ENCODE data around the gene NSF. TPM values are rescaled to one million over a fixed set of nuclear protein-coding genes. Genes with fewer than 3 reads are reported as not detected.

NSF gene
- total and polyA plus RNA-seq, 2 donors (not counting 3 experiments of a cell fraction or from before 2014, with no cell fraction given), result 18.5 to 43.7 TPM

GRCh38 chr17:46742565-46743270 lies 152.2 kb downstream of the NSF start:
- ChIA-PET CTCF (interaction anchor here (1.3 kb wide), 1 partner anchor 16 kb away, joined by 3 read pairs; no protein-coding TSS in a partner anchor), POLR2A (no interaction called here)
- TF ChIP-seq FOS (IDR thresholded peaks at IDR 0.05; ENCODE audit: borderline replicate concordance, insufficient read depth, low read length) (peak; percentile 78), POLR2A (IDR thresholded peaks at IDR 0.05; ENCODE audit: low read depth, low read length) (no peak)
- Histone ChIP-seq H3K9me1 (replicated peaks; ENCODE audit: control insufficient read depth, extremely low read depth, insufficient read depth, low read length) (no peaks in the 10 kb centered on the region), H4K20me1 (replicated peaks; ENCODE audit: control insufficient read depth, extremely low read depth, insufficient read depth, low read length) (no peaks in the 10 kb centered on the region), H3K4me2 (ENCODE audit: insufficient read depth, low read length) (no peak overlapping the region), H3K9ac (replicated peaks; ENCODE audit: extremely low read depth, insufficient read depth, low read length) (no peak overlapping the region), H3K27me3 (ENCODE audit: control insufficient read depth in 2 of 2, insufficient read depth in 2 of 2, low read length in 2 of 2) (no peaks in the 10 kb centered on the region), H3K4me1 (ENCODE audit: control insufficient read depth, extremely low read depth, insufficient read depth, low read length) (peaks cover 16% of the 10 kb centered on the region), H3K9me3 (replicated peaks; ENCODE audit: control insufficient read depth, insufficient read depth, low read length) (no peaks in the 10 kb centered on the region), H3K36me3 (ENCODE audit: control insufficient read depth in 2 of 2, extremely low read depth in 1 of 2, insufficient read depth in 2 of 2, low read length in 2 of 2) (no peaks in the 10 kb centered on the region), H2AFZ (ENCODE audit: low read depth, low read length) (no peak overlapping the region), H3K4me3 (replicated peaks in 1 of 3; ENCODE audit: insufficient read depth in 1 of 3, low read depth in 1 of 3, low read length in 3 of 3) (no peak overlapping the region), H3K79me2 (ENCODE audit: control insufficient read depth, insufficient read depth, low read length) (no peaks in the 10 kb centered on the region), H3K27ac (ENCODE audit: insufficient read depth, low read depth, low read length) (no peak overlapping the region)
- BruUV-seq (replicated peaks), result no TSS peak
- DNase-seq (ENCODE audit: low read depth, low spot score), result peak; percentile 57
- intact Hi-C loops (cut with micrococcal nuclease) (no loop called here), dilution Hi-C loops (cut with MboI; ENCODE audit: extremely low pct_ligation_motif_present, low sequenced_read_pairs) (no loop called here)
- no peak for FAIRE-seq

GRCh38 chr17:46744441-46744840 lies 154.0 kb downstream of the NSF start:
- Histone ChIP-seq H3K4me1 (ENCODE audit: control insufficient read depth, extremely low read depth, insufficient read depth, low read length) (peaks cover 29% of the 10 kb centered on the region), H3K27me3 (ENCODE audit: control insufficient read depth in 2 of 2, insufficient read depth in 2 of 2, low read length in 2 of 2) (no peaks in the 10 kb centered on the region), H2AFZ (ENCODE audit: low read depth, low read length) (no peak overlapping the region), H4K20me1 (replicated peaks; ENCODE audit: control insufficient read depth, extremely low read depth, insufficient read depth, low read length) (no peaks in the 10 kb centered on the region), H3K36me3 (ENCODE audit: control insufficient read depth in 2 of 2, extremely low read depth in 1 of 2, insufficient read depth in 2 of 2, low read length in 2 of 2) (no peaks in the 10 kb centered on the region), H3K9me3 (replicated peaks; ENCODE audit: control insufficient read depth, insufficient read depth, low read length) (no peaks in the 10 kb centered on the region), H3K9ac (replicated peaks; ENCODE audit: extremely low read depth, insufficient read depth, low read length) (no peak overlapping the region), H3K79me2 (ENCODE audit: control insufficient read depth, insufficient read depth, low read length) (no peaks in the 10 kb centered on the region), H3K27ac (ENCODE audit: insufficient read depth, low read depth, low read length) (no peak overlapping the region), H3K9me1 (replicated peaks; ENCODE audit: control insufficient read depth, extremely low read depth, insufficient read depth, low read length) (no peaks in the 10 kb centered on the region), H3K4me2 (ENCODE audit: insufficient read depth, low read length) (no peak overlapping the region), H3K4me3 (replicated peaks in 1 of 3; ENCODE audit: insufficient read depth in 1 of 3, low read depth in 1 of 3, low read length in 3 of 3) (no peak overlapping the region)
- FAIRE-seq (no peak), DNase-seq (ENCODE audit: low read depth, low spot score) (no peak)
- CTCF ChIA-PET, result no interaction called here
- dilution Hi-C loops (cut with MboI; ENCODE audit: extremely low pct_ligation_motif_present, low sequenced_read_pairs), result no loop called here
- intact Hi-C loops (cut with micrococcal nuclease), result no loop called here
- TF ChIP-seq POLR2AphosphoS5 (IDR thresholded peaks at IDR 0.05; ENCODE audit: insufficient read depth, low read depth, low read length), result no peak
- BruUV-seq (replicated peaks), result no TSS peak
- POLR2A ChIA-PET, result no interaction called here
